HG03108 (cell line): ENCODE measurements around the gene PLAC1.

ENCODE experiments used
- ATAC-seq: cut with Tn5 transposase; IDR thresholded peaks from one replicate; pipeline ENCODE4 v1.9.1; 2021; ENCODE audit warnings: moderate library complexity; ENCODE audit not compliant: unreplicated experiment

PLAC1 gene

DNA sequence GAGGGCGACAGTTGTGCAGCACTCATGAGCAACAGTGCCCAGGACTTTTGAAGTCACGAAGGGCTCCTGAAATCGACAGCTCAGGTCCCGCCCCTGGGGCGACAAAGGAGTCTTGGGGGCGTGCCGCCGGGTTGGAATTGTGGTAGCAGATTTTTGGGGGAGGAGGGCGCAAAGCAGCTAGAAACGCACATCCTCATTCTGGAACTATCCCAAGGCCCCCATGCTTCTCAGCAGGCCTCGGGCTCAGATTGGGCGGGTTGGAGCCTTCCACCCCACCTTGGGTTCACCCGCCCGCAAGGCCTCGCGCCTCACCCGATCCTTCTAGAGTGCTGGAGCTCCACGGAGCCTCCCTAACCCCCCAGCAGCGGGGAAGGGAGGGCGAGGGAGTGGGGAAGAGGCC, 112.8 kb downstream of the PLAC1 start:
- no peak for ATAC-seq

DNA sequence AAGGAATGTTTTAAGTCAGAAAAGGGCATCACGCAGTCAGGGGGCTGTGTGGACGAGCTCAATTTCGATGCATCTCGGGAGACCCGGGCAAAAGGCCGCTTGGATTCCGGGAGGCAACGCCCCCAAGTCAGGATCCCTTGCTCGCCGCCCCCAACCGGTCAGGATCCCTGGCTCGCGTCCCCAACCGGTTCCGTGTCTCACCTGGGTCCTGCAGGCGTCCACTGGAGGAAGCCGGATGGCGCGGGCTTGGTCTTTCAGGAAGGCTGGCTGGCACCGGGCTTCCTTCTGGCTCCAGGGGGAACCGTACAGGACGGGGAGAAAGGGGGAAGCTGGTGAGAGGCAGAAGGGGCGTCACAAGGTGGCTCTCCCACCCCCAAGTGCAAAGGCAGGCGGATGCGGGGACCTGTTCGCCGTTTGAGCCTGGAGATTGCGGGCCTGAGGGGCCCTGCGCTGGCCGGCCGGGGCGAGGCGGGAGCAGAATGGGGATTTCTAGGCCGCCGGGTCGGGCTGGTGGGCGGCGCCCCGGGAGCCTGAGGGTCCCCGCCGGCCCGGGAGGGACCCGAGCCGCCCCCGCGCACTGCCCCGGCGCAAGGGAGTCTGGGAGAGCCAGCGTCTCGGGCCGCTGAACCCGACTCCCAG, 113.6 kb downstream of the PLAC1 start:
- no peak for ATAC-seq

DNA sequence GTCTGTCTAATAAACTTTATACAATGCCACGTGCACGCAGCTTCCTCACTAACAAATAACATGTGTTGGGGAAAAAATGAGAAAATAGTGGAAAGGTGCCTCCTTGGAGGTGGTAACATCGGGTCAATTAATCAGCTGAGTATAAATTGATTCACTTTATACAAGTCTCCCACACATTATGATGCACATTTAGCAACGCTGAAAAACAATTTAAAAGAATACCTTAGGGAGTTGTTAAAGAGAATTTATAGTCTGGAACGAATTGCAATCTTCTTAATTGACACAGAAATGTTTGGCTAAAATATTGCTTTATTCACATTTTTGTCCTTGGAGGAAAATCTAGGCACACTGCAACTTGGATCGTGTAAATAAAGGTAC, 114.1 kb downstream of the PLAC1 start:
- ATAC-seq = no peak

DNA sequence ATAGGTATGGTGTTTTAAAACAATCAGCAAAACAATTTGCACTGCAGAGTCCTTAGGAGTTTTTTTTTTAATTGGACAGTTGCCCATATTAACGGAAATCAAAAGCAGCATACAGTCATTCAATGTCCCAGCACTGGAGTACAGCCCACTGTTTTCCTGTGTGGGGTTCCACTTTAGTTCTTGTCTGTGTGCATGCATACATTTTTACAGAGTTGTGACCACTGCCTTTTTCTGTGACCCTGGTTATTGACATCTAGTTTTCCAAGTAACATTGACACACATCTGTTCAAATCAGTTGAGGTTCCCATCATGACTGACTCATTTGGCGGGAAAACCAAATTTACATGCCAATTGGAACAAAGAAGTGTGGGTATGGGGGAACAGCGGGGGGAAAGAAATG, 115.0 kb downstream of the PLAC1 start:
- ATAC-seq = no peak

DNA sequence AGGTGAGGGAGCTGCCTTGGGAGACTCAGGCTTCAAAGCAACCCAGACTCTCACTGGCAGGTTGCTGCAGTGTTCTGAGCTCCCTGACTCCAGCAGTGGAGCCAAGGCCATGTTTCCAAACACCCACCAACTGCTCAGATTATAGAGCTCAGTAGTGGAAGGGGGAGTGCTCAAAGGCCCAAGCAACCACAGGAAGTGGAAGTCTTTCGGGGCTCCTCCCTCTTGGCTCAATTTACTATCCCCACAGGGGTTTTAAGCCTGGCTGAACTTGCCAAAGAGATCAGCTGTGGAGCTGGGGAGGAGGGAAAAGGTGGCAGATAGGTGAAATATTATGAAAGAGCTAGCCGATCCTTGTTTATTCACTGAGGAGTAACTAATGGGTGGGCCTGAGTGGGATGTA, 115.8 kb downstream of the PLAC1 start:
- peak; percentile 72 for ATAC-seq

DNA sequence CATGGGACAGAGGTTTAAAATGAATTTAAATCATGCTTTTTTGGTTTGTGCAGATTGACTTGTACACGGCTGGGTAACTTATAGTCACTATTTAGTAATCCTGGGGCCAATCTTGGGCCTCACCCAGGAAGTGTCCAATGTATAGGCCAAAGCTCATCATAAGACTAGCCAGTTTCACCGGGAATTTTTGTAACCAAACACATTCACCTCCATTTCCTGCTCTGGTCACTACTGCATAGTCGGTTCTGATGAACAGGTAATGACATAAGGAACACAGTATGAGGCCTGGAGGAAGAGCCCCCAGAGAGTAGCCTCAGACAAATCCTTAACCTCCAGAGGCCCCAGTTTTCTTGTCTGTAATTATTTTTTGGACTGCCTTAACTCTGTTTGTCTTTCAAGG, 116.4 kb downstream of the PLAC1 start:
- ATAC-seq = no peak

DNA sequence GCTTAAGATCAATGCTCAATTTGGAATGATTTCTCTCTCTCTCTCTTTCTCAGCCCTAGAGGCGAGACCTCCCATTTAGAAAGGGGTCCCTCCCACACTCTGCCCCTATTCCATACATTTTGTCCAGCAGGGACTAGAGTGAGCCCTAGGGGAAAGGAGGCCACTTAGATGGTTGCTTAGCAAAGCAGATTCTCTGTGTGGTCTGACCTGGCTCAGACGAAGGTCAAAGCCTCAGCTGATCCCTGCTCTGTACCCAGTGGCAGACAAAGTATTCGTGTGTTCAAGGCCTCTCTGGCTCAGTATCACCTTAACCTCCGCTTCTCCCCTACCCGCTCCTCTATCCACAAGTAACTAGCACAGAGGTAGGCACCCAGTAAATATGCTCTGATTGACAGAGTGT, 120.0 kb downstream of the PLAC1 start:
- ATAC-seq = no peak

DNA sequence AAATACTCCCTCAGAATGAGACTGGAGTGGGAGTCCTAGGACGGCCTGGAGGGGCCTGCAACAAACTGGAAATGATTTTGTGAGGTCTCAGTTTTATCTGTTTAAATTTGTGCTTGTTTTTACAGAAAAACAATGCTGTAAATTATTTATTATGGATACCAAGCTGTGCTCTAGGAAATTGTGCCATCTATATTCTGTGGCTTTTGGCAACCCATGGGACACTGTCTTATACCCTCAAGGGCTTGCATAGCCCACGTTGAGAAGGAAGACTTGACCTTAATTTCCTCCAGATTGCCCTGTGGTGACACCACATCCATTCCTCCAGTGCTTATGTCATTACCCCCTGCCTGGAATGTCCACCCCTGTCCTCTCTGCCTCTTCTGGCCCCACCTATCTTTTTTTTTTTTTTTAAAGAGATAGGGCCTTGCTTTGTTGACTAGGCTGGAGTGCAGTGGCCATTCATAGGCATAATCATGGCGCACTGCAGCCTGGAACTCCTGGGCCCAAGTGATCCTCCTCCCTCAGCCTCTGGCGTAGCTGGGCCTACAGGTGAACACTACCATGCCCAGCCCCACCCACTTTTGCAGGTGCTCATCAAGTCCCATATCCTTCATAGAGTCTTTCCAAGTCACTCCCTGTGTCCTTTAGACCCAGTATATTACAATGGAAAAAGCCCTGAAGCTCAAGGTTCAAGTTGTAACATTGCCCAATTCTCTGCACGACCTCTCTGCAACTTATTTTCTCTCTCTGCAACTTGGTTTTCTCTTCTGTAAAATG, 120.9 kb downstream of the PLAC1 start:
- no peak for ATAC-seq

DNA sequence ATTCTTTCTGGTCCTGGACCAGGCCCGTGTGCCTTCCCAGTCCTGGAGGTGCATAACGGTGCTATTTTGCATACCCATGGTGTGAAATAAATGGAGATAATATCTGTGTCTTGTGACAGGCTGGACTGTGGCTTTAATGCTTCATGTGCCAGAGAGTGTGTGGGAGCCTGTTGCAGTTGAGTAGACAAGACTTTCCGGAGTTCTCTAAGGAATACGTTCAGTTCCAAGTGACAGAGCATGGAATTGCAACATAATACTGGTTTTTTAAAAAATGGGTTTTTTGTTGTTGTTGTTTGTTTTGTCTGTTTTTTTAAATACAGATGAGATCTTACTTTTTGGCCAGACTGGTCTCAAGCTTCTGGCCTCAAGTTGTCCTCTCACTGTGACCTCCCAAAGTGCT, 124.3 kb downstream of the PLAC1 start:
- ATAC-seq = no peak

DNA sequence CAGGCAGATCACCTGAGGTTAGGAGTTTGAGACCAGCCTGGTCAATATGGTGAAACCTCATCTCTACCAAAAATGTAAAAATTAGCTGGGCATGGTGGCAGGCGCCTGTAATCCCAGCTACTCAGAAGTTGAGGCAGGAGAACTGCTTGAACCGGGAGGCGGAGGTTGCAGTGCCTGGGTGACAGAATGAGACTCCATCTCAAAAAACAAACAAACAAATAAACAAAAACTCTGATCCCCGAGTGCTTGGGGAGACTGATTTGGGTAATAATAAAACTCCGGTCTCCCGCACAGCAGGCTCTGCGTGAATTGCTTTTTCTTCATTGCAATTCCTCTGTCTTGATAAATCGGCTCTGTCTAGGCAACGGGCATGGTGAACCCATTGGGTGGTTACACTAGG, 124.9 kb downstream of the PLAC1 start:
- no peak for ATAC-seq

DNA sequence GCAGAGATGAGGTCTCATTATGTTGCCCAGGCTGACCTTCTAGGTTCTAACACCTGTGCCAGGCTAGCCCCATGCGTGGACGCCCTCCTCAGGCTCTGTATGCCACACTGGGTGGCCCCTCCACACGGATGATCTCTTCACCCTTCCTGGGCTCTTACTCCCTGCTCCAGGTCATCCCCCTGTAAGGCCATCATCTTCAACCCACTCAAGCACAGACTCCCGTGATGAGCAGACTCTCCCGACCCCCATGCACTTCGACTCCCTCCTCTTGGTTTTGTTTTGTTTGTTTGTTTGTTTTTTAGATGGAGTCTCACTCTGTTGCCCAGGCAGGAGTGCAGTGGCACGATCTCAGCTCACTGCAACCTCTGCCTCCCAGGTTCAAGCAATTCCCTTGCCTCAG, 127.4 kb downstream of the PLAC1 start:
- ATAC-seq = no peak

DNA sequence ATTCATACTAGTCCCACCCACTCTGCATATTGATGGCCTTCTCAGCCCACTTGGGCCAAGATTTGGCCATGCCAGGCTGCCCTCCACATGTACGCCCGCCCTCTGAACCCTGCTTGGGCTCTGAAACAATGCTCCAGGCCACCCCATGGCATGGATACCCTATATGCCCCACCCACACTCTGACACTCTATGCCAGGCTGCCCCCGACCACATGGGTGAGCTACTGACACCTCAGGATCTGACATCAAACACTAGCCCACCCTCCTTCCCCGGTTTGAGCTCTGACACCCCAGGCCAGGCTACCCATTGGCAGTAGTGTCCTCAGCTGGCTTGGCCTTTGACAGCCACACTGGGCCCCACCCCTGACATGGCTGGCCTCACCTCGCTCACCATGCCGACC, 128.8 kb downstream of the PLAC1 start:
- no peak for ATAC-seq

DNA sequence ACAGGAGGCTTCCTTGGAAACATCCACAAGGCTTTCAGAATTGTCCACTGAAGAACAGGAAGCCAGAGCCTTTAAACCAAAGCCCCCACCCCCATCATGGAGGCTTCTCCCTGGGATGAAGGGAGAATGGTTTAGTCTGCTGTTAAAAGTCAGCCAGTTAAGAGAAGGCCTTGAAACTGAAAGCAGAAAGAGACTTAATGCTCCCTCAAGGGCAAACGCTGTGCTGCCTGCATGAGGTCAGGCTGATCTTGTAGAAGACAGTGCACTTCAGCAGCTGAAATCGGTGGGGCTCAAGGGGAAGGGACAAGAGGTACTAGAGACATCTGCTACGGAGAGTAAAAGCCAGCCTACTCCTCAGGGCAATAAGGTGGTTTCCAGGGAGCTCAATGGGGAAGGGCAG, 129.3 kb downstream of the PLAC1 start:
- ATAC-seq = no peak

DNA sequence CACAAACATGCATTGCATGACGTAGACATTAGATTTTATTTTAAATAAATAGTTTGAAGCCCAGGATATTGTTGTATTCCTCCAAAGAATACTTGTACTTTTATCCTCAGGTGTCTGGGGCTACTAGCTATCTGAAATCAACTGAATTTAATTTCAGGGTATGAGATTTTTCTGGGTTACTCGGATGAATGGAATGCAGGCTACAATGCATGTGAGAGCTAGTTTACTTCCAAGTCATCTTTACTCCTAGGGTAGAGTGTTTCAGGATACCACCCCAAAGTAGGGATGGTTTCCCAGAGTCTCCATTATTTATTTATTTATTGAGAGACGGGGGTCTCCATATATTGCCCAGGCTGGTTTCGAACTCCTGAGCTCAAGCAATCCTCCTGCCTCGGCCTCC, 131.9 kb downstream of the PLAC1 start:
- no peak for ATAC-seq

DNA sequence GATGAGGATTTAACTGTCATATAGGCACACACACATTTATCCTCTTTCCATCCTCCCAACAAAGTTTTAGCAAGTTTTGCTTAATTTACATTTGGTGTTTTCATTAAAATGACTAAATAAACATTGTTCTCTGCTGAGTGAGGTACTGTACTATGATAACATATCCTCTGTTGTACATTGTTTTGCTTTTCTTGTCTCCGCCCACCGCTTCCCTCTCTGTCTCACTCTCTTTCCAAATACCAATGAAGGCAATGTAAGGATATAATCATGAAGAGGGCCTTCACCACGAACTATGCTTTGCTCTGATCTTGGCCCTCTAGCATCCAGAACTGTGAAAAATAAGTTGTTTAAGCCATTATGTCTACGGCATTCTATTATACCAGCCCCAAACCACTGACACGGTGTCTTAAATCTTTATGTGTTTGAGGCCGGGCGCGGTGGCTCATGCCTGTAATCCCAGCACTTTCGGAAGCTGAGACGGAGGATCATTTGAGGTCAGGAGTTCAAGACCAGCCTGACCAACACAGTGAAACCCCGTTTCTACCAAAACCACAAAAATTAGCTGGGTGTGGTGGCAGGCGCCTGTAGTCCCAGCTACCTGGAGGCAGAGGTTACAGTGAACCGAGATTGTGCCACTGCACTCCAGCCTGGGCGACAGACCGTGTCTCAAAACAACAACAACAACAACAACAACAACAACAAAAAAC, 133.0 kb downstream of the PLAC1 start:
- no peak for ATAC-seq

DNA sequence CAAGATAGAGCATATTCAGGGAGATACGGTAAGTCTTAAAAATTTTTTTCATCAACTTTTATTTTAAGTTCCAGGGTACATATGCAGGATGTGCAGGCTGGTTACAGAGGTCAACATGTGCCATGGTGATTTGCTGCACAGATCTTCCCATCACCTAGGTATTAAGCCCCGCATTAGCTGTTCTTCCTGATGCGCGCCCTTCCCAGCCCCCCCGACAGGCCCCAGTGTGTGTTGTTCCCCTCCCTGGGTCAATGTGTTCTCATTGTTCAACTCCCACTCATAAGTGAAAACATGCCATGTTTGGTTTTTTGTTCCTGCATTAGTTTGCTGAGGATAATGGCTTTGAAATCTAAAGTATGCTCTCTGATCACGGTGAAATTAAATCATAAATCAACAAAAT, 134.1 kb downstream of the PLAC1 start:
- ATAC-seq = no peak

DNA sequence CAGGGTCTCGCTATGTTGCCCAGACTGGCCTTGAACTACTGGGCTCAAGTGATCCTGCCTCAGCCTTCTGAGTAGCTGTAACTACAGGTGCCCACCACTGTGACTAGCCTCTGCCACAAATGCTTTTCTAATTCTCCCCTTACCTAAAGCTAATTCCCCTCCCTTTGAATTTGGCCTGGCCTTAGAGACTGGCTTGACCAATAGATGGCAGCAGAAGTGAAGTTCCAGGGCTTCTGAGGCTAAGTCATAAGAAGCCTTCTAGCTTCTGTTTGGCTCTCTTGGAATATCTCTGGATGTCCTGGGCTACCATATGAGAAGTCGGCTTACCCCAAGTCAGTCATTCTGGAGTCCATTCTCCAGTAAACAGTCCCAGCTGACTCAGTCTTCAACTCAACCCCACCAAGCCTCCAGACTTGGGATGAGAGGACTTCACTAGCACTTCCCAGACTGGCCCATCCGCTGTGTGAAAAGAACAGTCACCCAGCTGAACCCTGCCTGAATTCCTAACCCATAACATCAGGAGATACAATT, 137.3 kb downstream of the PLAC1 start:
- no peak for ATAC-seq
